ENCODE data around the gene EEPD1. TPM values are rescaled to one million over a fixed set of nuclear protein-coding genes. Genes with fewer than 3 reads are reported as not detected.

Gene EEPD1
- total RNA-seq, 1 donor: 9.0 TPM

- no peaks in the 10 kb centered on the region for H3K27me3 ChIP-seq (ENCODE audit: insufficient read depth, low read length)
- DNase-seq (ENCODE audit: insufficient read length, low spot score, missing footprints): no peak
- no peaks in the 10 kb centered on the region for H3K79me2 ChIP-seq (ENCODE audit: insufficient read depth, low read length)
- TF ChIP-seq, protein P1, sequence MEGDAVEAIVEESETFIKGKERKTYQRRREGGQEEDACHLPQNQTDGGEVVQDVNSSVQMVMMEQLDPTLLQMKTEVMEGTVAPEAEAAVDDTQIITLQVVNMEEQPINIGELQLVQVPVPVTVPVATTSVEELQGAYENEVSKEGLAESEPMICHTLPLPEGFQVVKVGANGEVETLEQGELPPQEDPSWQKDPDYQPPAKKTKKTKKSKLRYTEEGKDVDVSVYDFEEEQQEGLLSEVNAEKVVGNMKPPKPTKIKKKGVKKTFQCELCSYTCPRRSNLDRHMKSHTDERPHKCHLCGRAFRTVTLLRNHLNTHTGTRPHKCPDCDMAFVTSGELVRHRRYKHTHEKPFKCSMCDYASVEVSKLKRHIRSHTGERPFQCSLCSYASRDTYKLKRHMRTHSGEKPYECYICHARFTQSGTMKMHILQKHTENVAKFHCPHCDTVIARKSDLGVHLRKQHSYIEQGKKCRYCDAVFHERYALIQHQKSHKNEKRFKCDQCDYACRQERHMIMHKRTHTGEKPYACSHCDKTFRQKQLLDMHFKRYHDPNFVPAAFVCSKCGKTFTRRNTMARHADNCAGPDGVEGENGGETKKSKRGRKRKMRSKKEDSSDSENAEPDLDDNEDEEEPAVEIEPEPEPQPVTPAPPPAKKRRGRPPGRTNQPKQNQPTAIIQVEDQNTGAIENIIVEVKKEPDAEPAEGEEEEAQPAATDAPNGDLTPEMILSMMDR (IDR thresholded peaks at IDR 0.05; ENCODE audit: extremely low read depth, low read depth, low read length): no peak
- H3K27ac ChIP-seq (ENCODE audit: low read depth, low read length): no peak overlapping the region
- peaks cover 9% of the 10 kb centered on the region for H3K4me1 ChIP-seq (ENCODE audit: insufficient read depth, low read length)
- H3K4me2 ChIP-seq (ENCODE audit: insufficient read depth, low read length): no peak overlapping the region
- no peaks in the 10 kb centered on the region for H3K36me3 ChIP-seq (ENCODE audit: insufficient read depth, low read length)
- no peak overlapping the region for H2AFZ ChIP-seq (ENCODE audit: low read length)
- H3K4me3 ChIP-seq (ENCODE audit: insufficient read depth, low read length): no peak overlapping the region
- no peaks in the 10 kb centered on the region for H3K9me3 ChIP-seq (ENCODE audit: low read depth, low read length)
- H4K20me1 ChIP-seq (ENCODE audit: insufficient read depth, low read length): no peaks in the 10 kb centered on the region
These were observed 193.3 kb downstream of the EEPD1 start for GRCh38 chr7:36346260-36346831.

- Histone ChIP-seq H4K20me1 (ENCODE audit: insufficient read depth, low read length) (no peaks in the 10 kb centered on the region), H3K79me2 (ENCODE audit: insufficient read depth, low read length) (no peaks in the 10 kb centered on the region), H3K27ac (ENCODE audit: low read depth, low read length) (no peak overlapping the region), H3K9me3 (ENCODE audit: low read depth, low read length) (no peaks in the 10 kb centered on the region), H3K4me1 (ENCODE audit: insufficient read depth, low read length) (peaks cover 9% of the 10 kb centered on the region), H3K4me2 (ENCODE audit: insufficient read depth, low read length) (no peak overlapping the region), H3K4me3 (ENCODE audit: insufficient read depth, low read length) (no peak overlapping the region), H2AFZ (ENCODE audit: low read length) (no peak overlapping the region), H3K27me3 (ENCODE audit: insufficient read depth, low read length) (no peaks in the 10 kb centered on the region), H3K36me3 (ENCODE audit: insufficient read depth, low read length) (no peaks in the 10 kb centered on the region)
- TF ChIP-seq, protein P1 (IDR thresholded peaks at IDR 0.05; ENCODE audit: extremely low read depth, low read depth, low read length): no peak
- peak; percentile 43 for DNase-seq (ENCODE audit: insufficient read length, low spot score, missing footprints)
These were observed 195.2 kb downstream of the EEPD1 start for GRCh38 chr7:36348256-36348655.

DNA sequence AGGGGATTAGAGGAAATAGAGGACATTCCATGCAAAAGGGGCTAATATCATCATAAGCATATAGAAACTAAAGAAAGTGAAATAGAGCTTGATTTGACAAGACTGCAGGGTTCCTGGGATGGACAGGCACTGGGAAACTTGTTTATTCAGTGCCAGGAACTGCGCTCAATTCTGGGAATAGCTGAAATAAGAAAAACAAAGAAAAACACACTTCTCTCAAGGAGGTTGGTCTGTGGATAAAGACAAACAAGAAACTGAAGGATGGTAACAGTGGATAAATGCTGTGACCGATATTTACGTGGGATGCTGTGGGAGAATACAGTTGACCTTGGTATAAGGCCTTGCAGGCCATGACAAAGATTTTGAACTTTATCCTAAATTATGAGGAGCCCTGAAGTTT is 195.7 kb downstream of the EEPD1 start:
- no peak for DNase-seq (ENCODE audit: insufficient read length, low spot score, missing footprints)
- H3K4me2 ChIP-seq (ENCODE audit: insufficient read depth, low read length): no peak overlapping the region
- no peak overlapping the region for H3K4me3 ChIP-seq (ENCODE audit: insufficient read depth, low read length)
- no peak overlapping the region for H2AFZ ChIP-seq (ENCODE audit: low read length)
- no peak overlapping the region for H3K27ac ChIP-seq (ENCODE audit: low read depth, low read length)
- TF ChIP-seq, protein P1 (IDR thresholded peaks at IDR 0.05; ENCODE audit: extremely low read depth, low read depth, low read length): no peak
- no peaks in the 10 kb centered on the region for H3K79me2 ChIP-seq (ENCODE audit: insufficient read depth, low read length)
- no peaks in the 10 kb centered on the region for H3K9me3 ChIP-seq (ENCODE audit: low read depth, low read length)
- peaks cover 9% of the 10 kb centered on the region for H3K4me1 ChIP-seq (ENCODE audit: insufficient read depth, low read length)
- H4K20me1 ChIP-seq (ENCODE audit: insufficient read depth, low read length): no peaks in the 10 kb centered on the region
- no peaks in the 10 kb centered on the region for H3K27me3 ChIP-seq (ENCODE audit: insufficient read depth, low read length)
- H3K36me3 ChIP-seq (ENCODE audit: insufficient read depth, low read length): no peaks in the 10 kb centered on the region

DNA sequence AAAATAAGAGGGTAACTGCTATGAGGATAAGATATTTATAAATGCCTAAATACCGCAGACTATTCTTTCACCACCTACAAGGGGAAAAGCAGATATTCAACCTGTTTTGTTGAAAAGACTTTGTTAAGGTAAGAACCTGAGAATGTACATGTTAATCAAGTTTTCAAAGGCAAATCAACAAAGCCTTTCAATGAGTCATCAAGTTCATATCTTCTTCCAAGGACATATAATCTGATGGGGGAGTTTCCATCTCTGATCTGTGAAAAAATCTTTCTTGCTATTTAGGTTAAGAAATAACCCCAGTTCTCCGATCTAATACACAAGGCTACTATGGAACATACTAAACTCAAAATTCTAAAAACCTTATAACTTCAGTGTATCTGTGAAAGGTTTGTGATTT is 196.6 kb downstream of the EEPD1 start:
- TF ChIP-seq, protein P1 (IDR thresholded peaks at IDR 0.05; ENCODE audit: extremely low read depth, low read depth, low read length): no peak
- Histone ChIP-seq H3K36me3 (ENCODE audit: insufficient read depth, low read length) (no peaks in the 10 kb centered on the region), H3K79me2 (ENCODE audit: insufficient read depth, low read length) (no peaks in the 10 kb centered on the region), H3K4me3 (ENCODE audit: insufficient read depth, low read length) (no peak overlapping the region), H3K4me1 (ENCODE audit: insufficient read depth, low read length) (peaks cover 9% of the 10 kb centered on the region), H3K27me3 (ENCODE audit: insufficient read depth, low read length) (no peaks in the 10 kb centered on the region), H3K27ac (ENCODE audit: low read depth, low read length) (no peak overlapping the region), H4K20me1 (ENCODE audit: insufficient read depth, low read length) (no peaks in the 10 kb centered on the region), H3K9me3 (ENCODE audit: low read depth, low read length) (no peaks in the 10 kb centered on the region), H3K4me2 (ENCODE audit: insufficient read depth, low read length) (no peak overlapping the region), H2AFZ (ENCODE audit: low read length) (no peak overlapping the region)
- no peak for DNase-seq (ENCODE audit: insufficient read length, low spot score, missing footprints)

Small RNA genes lying within 50 kb of the gene (small RNA-seq; reads per million reads assigned to genes)
- gene AC006960.1 (not detected), gene AC007327.1 (not detected), gene RF00019 (not detected)

Other genes starting within 250 kb of the EEPD1 start
- 12.7 and 16.8 TPM in 2 replicates for gene ANLN, start 236.6 kb downstream of the EEPD1 start, total RNA-seq